Lower leg skin (tissue), 3 donors: ENCODE measurements around the gene CDKAL1.

Experiments
- POLR2A ChIP-seq, 2 donors: fragments of 450-650 bp; IDR thresholded peaks; one replicate each; pipeline ENCODE4 v1.6.1; 2016 to 2017; ENCODE audit warnings: antibody characterized with exemption in 2 of 2, mild to moderate bottlenecking in 1 of 2, moderate library complexity in 1 of 2
- TF ChIP-seq, protein P1 (sequence below), 3 donors: fragments of 450-650 bp; IDR thresholded peaks; one replicate each; pipeline ENCODE4 v1.5.1; 2016; ENCODE audit warnings: antibody characterized with exemption in 3 of 3, mild to moderate bottlenecking in 3 of 3, moderate library complexity in 2 of 3

DNA sequence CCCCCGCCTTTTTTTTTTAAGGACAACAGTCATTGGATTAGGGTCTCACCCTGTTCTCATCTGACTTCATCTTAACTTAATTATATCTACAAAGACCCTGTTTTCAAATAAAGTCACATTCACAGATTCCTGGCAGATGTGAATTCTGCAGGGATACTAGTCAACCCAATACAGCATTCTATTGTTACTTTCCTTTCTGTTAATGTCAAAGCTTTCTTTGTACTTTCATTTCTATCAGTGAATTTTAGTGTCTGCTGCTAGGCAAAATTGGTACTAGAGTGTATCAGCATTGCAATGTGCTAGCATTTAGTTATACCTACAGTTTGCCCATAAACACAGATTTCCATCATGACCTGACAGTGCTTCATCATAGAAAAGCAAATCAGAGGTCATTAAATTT is 281.9 kb downstream of the CDKAL1 start:
- TF ChIP-seq, protein P1, sequence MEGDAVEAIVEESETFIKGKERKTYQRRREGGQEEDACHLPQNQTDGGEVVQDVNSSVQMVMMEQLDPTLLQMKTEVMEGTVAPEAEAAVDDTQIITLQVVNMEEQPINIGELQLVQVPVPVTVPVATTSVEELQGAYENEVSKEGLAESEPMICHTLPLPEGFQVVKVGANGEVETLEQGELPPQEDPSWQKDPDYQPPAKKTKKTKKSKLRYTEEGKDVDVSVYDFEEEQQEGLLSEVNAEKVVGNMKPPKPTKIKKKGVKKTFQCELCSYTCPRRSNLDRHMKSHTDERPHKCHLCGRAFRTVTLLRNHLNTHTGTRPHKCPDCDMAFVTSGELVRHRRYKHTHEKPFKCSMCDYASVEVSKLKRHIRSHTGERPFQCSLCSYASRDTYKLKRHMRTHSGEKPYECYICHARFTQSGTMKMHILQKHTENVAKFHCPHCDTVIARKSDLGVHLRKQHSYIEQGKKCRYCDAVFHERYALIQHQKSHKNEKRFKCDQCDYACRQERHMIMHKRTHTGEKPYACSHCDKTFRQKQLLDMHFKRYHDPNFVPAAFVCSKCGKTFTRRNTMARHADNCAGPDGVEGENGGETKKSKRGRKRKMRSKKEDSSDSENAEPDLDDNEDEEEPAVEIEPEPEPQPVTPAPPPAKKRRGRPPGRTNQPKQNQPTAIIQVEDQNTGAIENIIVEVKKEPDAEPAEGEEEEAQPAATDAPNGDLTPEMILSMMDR (IDR thresholded peaks at IDR 0.05) = no peak
- TF ChIP-seq POLR2A (IDR thresholded peaks at IDR 0.05) = no peak
